ENCODE data around the gene TAS2R14.

Gene TAS2R14

GRCh38 chr12:10919809-10920208 is 19.3 kb downstream of the TAS2R14 start:
- H3K4me3 ChIP-seq (ENCODE audit: low read length), result no peak overlapping the region
- no peak for TF ChIP-seq CTCF (conservative IDR thresholded peaks at IDR 0.05; ENCODE audit: low read depth, low read length)
- no peak for DNase-seq (ENCODE audit: low read depth)

GRCh38 chr12:10910380-10910779 is 28.7 kb downstream of the TAS2R14 start:
- TF ChIP-seq CTCF (conservative IDR thresholded peaks at IDR 0.05; ENCODE audit: low read depth, low read length), result no peak
- no peak overlapping the region for H3K4me3 ChIP-seq (ENCODE audit: low read length)
- no peak for DNase-seq (ENCODE audit: low read depth)

- H3K4me3 ChIP-seq (ENCODE audit: low read length), result no peak within 1 kb of the TSS
Observed at GRCh38 chr12:10909462-10909861, 29.6 kb downstream of the TAS2R14 start, which contains the start of gene TAS2R13. TAS2R13 (minus strand) TSS chr12:10909562; CDS start chr12:10909298, 264 bp downstream.

GRCh38 chr12:10904686-10905085 is 34.4 kb downstream of the TAS2R14 start:
- TF ChIP-seq CTCF (conservative IDR thresholded peaks at IDR 0.05; ENCODE audit: low read depth, low read length), result no peak
- no peak overlapping the region for H3K4me3 ChIP-seq (ENCODE audit: low read length)
- no peak for DNase-seq (ENCODE audit: low read depth)

More at GRCh38 chr12:10909462-10909861, 29.6 kb downstream of the TAS2R14 start, which contains the start of gene TAS2R13:
- no peak for TF ChIP-seq CTCF (conservative IDR thresholded peaks at IDR 0.05; ENCODE audit: low read depth, low read length)
- no peak for DNase-seq (ENCODE audit: low read depth)

- no peak for TF ChIP-seq CTCF (conservative IDR thresholded peaks at IDR 0.05; ENCODE audit: low read depth, low read length)
- DNase-seq (ENCODE audit: low read depth), result no peak
Observed at GRCh38 chr12:10901427-10901826, 37.6 kb downstream of the TAS2R14 start.

GRCh38 chr12:10900972-10901371 is 38.1 kb downstream of the TAS2R14 start:
- no peak for TF ChIP-seq CTCF (conservative IDR thresholded peaks at IDR 0.05; ENCODE audit: low read depth, low read length)
- DNase-seq (ENCODE audit: low read depth), result no peak
- H3K4me3 ChIP-seq (ENCODE audit: low read length), result no peak overlapping the region

More at GRCh38 chr12:10901427-10901826, 37.6 kb downstream of the TAS2R14 start:
- no peak overlapping the region for H3K4me3 ChIP-seq (ENCODE audit: low read length)

- no peak for DNase-seq (ENCODE audit: low read depth)
- no peak overlapping the region for H3K4me3 ChIP-seq (ENCODE audit: low read length)
- TF ChIP-seq CTCF (conservative IDR thresholded peaks at IDR 0.05; ENCODE audit: low read depth, low read length), result no peak
Observed at GRCh38 chr12:10900530-10900929, 38.5 kb downstream of the TAS2R14 start.
